ENCODE measurements around the gene MYCBPAP. TPM values are rescaled to one million over a fixed set of nuclear protein-coding genes. Genes with fewer than 3 reads are reported as not detected.

Gene MYCBPAP
- total RNA-seq, 1 experiment from 2014 or later: 1.9 TPM

- ATAC-seq: no peak
- Histone ChIP-seq H3F3A (ENCODE audit: low read length, unreplicated experiment) (no peaks in the 10 kb centered on the region), H2AFZ (ENCODE audit: low read length) (no peak overlapping the region), H3K4me1 (ENCODE audit: insufficient read depth, low read length) (peaks cover 37% of the 10 kb centered on the region), H3K4me3 (ENCODE audit: low read length) (no peak overlapping the region), H3K27ac (ENCODE audit: low read length) (no peak overlapping the region), H3K79me2 (ENCODE audit: low read length) (peaks cover 13% of the 10 kb centered on the region), H4K20me1 (ENCODE audit: low read length) (no peaks in the 10 kb centered on the region), H3K4me2 (ENCODE audit: low read length) (no peak overlapping the region), H3K9me3 (ENCODE audit: low read length) (no peaks in the 10 kb centered on the region), H3K36me3 (ENCODE audit: low read depth, low read length) (no peaks in the 10 kb centered on the region; the same call in 1 of the 2 replicates), H3K9me2 (replicated peaks; ENCODE audit: low read length) (no peaks in the 10 kb centered on the region), H3K27me3 (ENCODE audit: low read length) (no peaks in the 10 kb centered on the region), H3K9ac (ENCODE audit: low read length) (no peak overlapping the region)
- TF ChIP-seq EZH2 (IDR thresholded peaks at IDR 0.05; ENCODE audit: low read length, unreplicated experiment): no peak
- no peak for TF ChIP-seq EZH2phosphoT487 (IDR thresholded peaks at IDR 0.05; ENCODE audit: borderline replicate concordance, low read length)
- no peak for TF ChIP-seq CTCF (conservative IDR thresholded peaks at IDR 0.05; ENCODE audit: low read depth, low read length)
- POLR2A ChIA-PET (ENCODE audit: unreplicated experiment): no interaction called here
- BruUV-seq (replicated peaks): no TSS peak
- no peak for DNase-seq
- CTCF ChIA-PET: no interaction called here
- intact Hi-C loops (cut with micrococcal nuclease): no loop called here
Observed at GRCh38 chr17:50544516-50544915, 36.3 kb downstream of the MYCBPAP start.

- H3K4me3 ChIP-seq (ENCODE audit: low read length): no peak overlapping the region
- peaks cover 37% of the 10 kb centered on the region for H3K4me1 ChIP-seq (ENCODE audit: insufficient read depth, low read length)
- no peaks in the 10 kb centered on the region for H3K9me3 ChIP-seq (ENCODE audit: low read length)
- DNase-seq: no peak
- no peaks in the 10 kb centered on the region for H4K20me1 ChIP-seq (ENCODE audit: low read length)
- H3K79me2 ChIP-seq (ENCODE audit: low read length): peaks cover 13% of the 10 kb centered on the region
- no peak overlapping the region for H2AFZ ChIP-seq (ENCODE audit: low read length)
- POLR2A ChIA-PET (ENCODE audit: unreplicated experiment): no interaction called here
- H3K27ac ChIP-seq (ENCODE audit: low read length): no peak overlapping the region
- H3K9me2 ChIP-seq (replicated peaks; ENCODE audit: low read length): no peaks in the 10 kb centered on the region
- H3K9ac ChIP-seq (ENCODE audit: low read length): no peak overlapping the region
- intact Hi-C loops (cut with micrococcal nuclease): no loop called here
- no peak overlapping the region for H3K4me2 ChIP-seq (ENCODE audit: low read length)
- no TSS peak for BruUV-seq (replicated peaks)
- no peak for TF ChIP-seq CTCF (conservative IDR thresholded peaks at IDR 0.05; ENCODE audit: low read depth, low read length)
- no peak for TF ChIP-seq EZH2phosphoT487 (IDR thresholded peaks at IDR 0.05; ENCODE audit: borderline replicate concordance, low read length)
- no peak for TF ChIP-seq EZH2 (IDR thresholded peaks at IDR 0.05; ENCODE audit: low read length, unreplicated experiment)
- no peaks in the 10 kb centered on the region for H3F3A ChIP-seq (ENCODE audit: low read length, unreplicated experiment)
- no peaks in the 10 kb centered on the region for H3K36me3 ChIP-seq (ENCODE audit: low read depth, low read length)
- no peak for ATAC-seq
- H3K27me3 ChIP-seq (ENCODE audit: low read length): no peaks in the 10 kb centered on the region
- CTCF ChIA-PET: no interaction called here
Observed at GRCh38 chr17:50545311-50545710, 37.1 kb downstream of the MYCBPAP start.

GRCh38 chr17:50546701-50547034 lies 38.4 kb downstream of the MYCBPAP start:
- H3K9ac ChIP-seq (ENCODE audit: low read length): 0 out of 2 replicates have a peak overlapping the region, but pooled peaks have one; percentile 88
- peak overlapping the region; percentile 72; the same call in 1 of the 2 replicates for H3K4me3 ChIP-seq (ENCODE audit: low read length)
- H3K4me1 ChIP-seq (ENCODE audit: insufficient read depth, low read length): peaks cover 31% of the 10 kb centered on the region
- no peak for ATAC-seq
- no TSS peak for BruUV-seq (replicated peaks)
- peaks cover 13% of the 10 kb centered on the region for H3K79me2 ChIP-seq (ENCODE audit: low read length)
- ChIA-PET CTCF (interaction anchor here (1.7 kb wide), 1 partner anchor 79 kb away, joined by 6 read pairs; no protein-coding TSS in a partner anchor), POLR2A (ENCODE audit: unreplicated experiment) (interaction anchor here (1.0 kb wide), 1 partner anchor 149 kb away, joined by 17 read pairs; no protein-coding TSS in a partner anchor)
- no peaks in the 10 kb centered on the region for H3F3A ChIP-seq (ENCODE audit: low read length, unreplicated experiment)
- no peak for DNase-seq
- no peaks in the 10 kb centered on the region for H3K9me3 ChIP-seq (ENCODE audit: low read length)
- peaks cover 8% of the 10 kb centered on the region for H3K36me3 ChIP-seq (ENCODE audit: low read depth, low read length)
- H3K27ac ChIP-seq (ENCODE audit: low read length): no peak overlapping the region
- intact Hi-C loops (cut with micrococcal nuclease): loop anchor here (1.0 kb wide), 4 partner anchors 80 to 295 kb away; no protein-coding TSS in a partner anchor
- H3K27me3 ChIP-seq (ENCODE audit: low read length): no peaks in the 10 kb centered on the region
- H4K20me1 ChIP-seq (ENCODE audit: low read length): no peaks in the 10 kb centered on the region
- TF ChIP-seq EZH2phosphoT487 (IDR thresholded peaks at IDR 0.05; ENCODE audit: borderline replicate concordance, low read length) (no peak), CTCF (conservative IDR thresholded peaks at IDR 0.05; ENCODE audit: low read depth, low read length) (no peak), EZH2 (IDR thresholded peaks at IDR 0.05; ENCODE audit: low read length, unreplicated experiment) (no peak)
- peak overlapping the region; percentile 90 for H3K4me2 ChIP-seq (ENCODE audit: low read length)
- H2AFZ ChIP-seq (ENCODE audit: low read length): peak overlapping the region; percentile 69; the same call in 1 of the 2 replicates
- H3K9me2 ChIP-seq (replicated peaks; ENCODE audit: low read length): no peaks in the 10 kb centered on the region

Measured in PC-3 (cell line).